Raji (cell line): Measurements from ENCODE around the gene FOXP2.

Experiments used
- POLR2A ChIP-seq: IDR thresholded peaks from 2 replicates; pipeline ENCODE4 v1.6.1; 2011; ENCODE audit warnings: low read depth, low read length, control low read depth; ENCODE audit not compliant: insufficient read depth

The FOXP2 gene

DNA sequence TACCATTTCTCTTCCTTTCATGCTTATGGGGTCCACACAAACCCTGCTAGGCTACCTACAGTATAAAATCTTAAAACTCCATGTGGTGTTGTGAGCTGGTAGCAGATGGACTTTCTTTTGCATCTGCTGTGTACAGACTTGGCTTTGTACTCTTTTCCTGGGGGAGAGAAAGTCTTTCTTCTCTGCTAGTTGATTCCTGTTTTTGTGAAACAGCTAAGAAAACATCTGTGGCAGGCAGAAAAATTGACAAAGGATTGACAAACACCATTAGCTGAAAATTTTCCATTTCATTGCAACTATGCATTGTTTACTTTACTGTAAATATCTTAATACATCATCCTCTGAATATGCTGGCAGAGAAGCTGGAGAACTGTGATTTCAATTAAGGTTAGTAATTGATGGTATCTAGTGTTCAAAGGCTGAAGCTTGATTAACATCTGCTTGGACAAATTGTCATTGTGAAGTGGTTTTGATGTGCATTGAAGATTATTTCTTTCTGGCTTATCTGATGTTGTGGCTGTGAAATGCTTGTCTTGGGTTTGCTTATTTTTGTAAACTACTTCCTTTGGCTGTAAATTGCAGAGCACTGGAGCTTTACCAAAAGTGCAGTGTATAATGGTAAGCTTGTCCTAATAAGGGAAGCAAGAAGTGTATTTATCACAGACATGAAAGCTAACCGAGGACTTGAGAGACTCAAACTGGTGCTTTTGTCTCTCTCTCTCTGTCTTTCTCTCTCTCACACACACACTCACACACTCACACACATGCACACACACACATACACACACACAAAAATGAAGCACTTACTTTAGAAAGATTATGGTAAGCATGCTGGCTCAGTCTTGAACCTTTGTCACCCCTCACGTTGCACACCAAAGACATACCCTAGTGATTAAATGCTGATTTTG lies at the start of gene FOXP2:
FOXP2 (plus strand) TSS at position 660 of the 908 bp plus-strand sequence. CDS start 11,697 bp downstream, outside the sequence.
- no peak for TF ChIP-seq POLR2A

DNA sequence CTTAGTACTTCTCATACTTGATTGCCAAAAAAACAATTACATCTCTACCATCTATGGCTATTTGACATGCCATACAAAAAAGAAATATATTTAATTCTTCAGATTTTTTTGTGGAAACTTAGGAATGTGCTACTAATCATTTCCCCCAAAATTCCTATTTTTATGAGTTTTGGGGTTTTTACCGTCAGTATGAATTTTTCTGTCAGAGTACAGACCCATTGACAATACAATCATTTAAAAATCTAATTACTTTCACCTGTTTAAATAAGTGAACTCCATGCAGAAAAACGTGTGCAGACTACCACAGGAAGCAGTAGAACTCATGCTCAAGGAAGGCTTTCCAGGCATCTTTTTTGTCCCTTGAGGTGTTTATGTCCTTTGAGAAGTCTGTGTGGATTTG lies 48.8 kb upstream of the FOXP2 start:
- TF ChIP-seq POLR2A, result no peak

DNA sequence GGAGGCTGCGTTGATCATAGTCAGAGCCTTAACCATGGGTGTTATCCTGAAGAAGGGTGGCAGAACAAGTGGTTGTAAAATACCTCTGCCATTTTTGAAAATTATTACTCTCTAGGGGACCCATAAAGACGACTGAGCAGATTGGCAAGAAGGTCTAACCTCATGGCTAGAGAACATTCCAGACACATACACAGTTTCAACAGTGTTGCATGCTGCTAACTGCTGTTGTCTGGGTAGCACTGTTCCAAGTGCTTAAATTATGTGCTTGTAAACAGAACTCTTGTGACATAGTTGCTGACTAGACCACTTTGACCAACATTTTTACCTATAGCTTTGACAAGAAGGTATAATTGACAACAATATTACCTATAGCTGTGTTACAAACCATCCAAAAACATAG lies 46.1 kb upstream of the FOXP2 start:
- no peak for TF ChIP-seq POLR2A

DNA sequence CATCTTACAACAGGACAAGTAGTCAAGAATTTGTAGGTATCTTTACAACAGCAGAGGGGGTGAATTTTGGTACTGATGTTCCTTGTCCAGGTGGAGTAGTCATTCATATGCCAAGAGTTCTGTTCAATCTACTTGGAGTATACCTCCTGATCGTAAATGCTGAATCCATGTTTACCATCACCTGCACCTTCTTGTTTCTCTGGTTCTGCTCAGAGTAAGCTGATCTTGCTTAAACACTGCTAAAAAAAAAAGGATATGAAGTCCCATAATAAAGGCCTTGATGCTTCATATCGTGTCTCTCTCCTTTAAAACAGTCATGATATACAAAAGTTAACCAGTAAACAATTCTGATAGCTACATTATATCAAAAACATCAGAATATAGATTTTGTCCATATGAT lies 45.3 kb upstream of the FOXP2 start:
- TF ChIP-seq POLR2A, result no peak

DNA sequence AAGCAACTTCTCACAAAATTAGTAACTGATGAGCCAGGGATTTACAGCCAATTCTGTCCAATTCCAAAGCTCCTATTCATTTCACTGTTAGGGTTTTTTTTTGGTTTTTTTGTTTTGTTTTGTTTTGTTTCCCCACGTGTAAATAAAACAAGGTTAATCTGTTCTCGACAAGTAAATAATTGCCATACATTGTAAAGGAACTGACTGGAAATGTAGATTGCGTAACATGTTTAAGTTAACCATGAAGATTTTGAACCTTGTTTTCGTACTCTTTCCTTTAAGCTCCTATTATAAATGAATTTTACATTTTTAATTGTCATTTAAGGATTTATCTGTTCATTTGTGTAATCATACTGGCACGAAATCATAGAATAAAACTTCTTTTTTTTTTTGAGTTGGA lies 42.0 kb upstream of the FOXP2 start:
- TF ChIP-seq POLR2A, result no peak

DNA sequence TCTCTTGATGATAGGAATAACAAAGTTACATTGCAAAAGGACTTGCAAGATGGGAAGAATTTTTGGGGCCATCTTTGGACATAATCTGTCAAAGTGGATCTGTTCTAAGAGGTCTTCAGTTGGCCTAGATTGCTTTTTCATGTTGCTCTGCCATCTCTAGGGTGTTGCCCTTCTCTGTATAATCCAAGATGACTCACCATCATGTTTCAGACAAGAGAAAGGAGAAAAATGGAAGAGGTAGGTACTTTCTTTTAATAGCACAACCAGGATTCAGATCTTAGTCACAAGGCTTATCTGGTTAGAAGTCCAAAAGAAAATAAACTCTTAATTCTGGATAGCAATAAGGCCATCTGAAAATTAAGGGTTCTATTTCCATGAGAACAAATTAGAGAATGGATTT lies 38.7 kb upstream of the FOXP2 start:
- TF ChIP-seq POLR2A, result no peak

DNA sequence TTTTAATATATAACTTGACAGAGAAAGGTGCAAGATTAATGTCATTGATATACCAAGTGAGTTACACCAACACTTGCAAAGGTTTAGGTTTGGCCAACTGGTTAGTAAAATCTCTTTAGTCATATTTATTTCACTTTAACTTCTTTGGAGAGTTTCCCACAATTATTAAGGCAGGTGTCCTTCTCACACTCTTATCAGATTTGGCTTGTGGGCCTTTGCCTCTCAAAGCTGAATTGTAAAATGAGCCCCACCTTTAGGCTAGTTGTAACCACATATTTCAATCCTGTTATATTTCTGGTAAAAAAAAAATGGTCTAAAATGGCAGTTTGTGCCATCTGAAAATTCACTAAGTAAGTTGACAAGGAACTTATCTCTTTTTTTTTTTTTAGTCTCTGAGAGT lies 26.6 kb upstream of the FOXP2 start:
- no peak for TF ChIP-seq POLR2A

DNA sequence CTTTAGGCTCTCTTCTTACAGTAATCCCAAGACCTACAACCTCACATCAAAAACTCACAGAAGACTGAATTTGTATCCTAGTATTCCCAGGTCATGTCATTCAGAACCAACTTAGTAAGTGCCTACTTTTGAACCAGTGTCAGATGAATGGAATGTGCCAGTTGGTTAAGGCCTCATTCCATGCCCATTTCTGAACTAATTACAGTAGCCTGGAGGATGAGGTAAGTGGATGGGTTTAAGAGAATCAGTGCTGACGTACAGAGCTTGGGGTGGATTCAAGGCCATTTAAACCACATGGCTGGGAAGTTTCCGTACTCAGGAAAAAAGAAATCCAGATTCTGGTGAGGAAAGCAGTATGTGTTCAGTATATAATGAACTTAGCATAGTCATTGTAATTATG lies 21.9 kb upstream of the FOXP2 start:
- no peak for TF ChIP-seq POLR2A

DNA sequence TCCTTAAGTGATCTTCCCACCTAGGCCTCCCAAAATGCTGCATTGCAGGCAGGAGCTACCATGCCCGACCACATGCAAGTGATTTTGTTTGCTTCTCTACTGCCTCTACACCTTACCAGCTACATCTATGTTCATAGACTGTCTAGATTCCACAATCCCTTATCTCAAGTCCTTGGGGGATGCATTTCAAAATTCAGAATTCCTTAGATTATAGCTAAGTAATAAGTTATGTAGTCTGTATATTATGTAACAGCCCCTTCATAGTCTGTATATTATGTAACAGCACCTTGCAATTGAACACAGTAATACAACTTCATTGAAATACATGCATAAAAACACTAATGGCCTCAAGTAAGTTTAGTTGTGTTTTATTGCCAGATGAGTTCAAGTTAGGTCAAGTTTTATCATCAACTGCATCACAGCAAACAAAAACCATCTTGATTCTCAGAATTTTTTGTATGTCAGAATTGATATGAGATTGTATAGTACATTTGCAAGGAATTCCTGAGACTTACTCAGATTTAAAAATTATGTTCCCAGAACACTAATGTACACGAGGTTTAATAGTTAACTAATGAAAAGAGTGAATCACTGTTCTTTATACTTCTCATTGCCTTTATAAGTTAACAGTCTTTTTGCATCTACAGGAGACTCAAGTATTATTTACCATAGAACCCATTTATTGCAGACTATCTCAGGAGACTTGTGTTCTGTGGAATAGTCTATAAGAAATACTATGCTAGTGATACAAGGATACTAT lies 11.6 kb upstream of the FOXP2 start:
- TF ChIP-seq POLR2A, result no peak

DNA sequence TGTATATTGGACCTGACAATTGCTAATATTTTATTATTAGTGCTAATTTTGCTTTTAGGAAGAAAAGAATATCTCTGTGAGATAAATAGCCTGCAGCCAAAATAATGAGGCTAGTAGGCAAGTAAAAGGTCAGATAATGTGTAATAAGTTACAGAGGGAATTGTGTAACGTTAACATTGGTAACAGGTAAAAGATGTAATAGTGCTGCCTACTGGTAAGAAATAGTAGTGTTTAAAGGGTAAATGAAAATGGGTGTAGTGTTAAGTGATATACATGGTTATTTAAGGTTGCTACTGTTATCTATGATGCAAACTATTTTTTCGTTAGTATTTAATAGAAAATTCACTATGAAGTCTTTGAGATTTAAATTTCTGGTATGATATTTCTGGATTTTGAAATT lies 9.2 kb upstream of the FOXP2 start:
- TF ChIP-seq POLR2A, result no peak

DNA sequence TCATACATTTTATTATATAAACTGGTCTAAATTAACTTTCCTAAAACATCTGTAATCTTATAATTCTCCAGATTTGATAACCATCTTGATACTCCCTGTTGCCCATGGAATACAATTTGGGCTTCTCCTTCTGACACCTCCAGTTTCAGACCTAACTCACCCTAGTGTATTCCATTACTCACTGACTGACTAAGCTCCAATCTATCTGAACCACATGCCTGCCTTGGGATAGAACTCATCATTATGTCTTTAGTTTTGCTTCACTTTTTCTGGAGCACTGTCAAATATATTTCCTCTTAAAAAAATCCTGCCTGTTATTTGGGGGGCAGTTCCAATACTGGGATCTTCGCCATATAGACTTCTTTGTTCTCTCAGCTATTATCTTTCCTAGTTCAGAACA lies 4.9 kb upstream of the FOXP2 start:
- no peak for TF ChIP-seq POLR2A

DNA sequence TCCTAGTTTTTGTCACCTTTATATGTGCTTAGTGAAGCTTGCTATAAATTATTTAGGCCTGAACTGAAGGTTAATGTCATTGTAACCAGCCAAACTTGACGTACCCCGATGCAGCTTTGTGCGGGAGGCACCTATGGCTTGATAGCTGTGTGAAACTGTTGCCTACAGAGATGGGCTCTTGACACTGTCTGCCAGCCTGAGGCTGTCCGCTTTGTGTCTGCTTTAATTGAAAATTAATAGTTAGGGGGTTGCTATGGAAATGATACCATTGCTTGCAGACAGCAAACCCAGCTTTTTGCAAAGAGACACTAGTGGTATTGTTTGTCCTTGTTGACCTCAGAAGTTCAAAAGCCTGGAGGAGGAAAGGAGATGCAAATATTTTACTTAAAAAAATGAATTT lies 2.1 kb upstream of the FOXP2 start:
- TF ChIP-seq POLR2A, result no peak

DNA sequence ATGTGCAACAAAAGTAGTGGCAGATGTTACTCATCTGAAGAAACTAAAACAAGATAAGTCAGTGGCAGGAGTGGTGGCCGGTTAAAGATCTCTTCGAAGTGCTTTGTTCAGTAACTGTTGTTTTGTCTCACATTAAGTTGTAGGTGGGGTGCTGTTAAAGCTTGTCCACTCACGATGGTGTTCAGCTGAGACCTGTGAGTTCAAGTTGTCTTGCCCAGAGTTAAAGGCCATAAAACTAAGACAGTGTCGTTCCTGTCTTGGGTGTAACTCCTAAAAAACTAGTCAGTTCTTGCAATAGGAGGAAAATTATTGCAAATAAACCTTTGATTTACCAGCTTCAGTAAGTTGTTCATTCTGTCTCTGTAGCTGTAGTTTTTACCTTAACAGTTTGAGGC lies 857 bp upstream of the FOXP2 start:
- no peak for TF ChIP-seq POLR2A

DNA sequence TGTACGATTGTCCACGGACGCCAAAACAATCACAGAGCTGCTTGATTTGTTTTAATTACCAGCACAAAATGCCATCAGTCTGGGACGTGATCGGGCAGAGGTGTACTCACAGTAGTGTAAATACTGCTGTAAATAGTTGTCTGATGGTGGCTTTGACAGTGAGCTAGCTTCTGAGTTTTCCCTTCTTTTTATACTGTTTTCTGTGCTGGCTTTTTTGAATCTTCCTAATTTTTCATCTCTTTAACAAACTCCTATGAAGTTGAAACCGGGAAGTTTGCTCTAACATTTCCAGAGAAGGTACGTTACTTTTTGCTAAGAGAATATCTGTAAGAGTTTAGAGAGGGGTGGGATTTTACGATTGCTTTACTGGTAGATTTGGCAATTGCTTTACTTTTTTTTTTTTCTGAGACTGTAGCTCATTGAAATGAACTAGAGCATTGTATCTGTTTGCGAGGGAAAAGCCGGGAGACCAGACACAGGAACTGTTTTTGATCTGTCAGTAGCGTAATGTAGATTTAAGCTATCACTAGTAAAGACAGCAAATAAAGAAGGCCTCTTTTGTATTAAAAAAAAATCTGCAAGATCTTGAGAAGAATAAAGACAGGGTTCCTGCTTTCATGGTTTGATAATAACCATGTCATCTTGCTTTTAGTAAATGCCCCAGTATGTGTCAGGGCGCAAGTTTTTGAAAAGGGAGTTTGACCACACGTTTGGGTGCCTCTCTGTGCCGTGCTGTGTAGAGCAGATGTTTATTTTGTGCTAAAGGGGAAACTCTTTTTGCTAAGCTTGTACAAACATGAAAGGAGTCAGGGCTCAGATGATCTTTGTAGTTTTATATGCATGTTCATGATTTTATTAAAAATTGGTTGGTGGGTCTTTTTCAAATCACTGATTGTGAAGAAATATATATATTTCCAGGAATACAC lies 712 bp downstream of the FOXP2 start:
- TF ChIP-seq POLR2A, result no peak
